ENCODE data around the gene NAA35. TPM values are rescaled to one million over a fixed set of nuclear protein-coding genes. Genes with fewer than 3 reads are reported as not detected.
A peak's percentile ranks its signal among the peaks of the same experiment; 100 is the strongest.

The NAA35 gene
- total RNA-seq, 1 experiment from 2014 or later: 33.6 TPM

GRCh38 chr9:85914108-85914507 is 26.8 kb upstream of the NAA35 start:
- Histone ChIP-seq H3F3A (ENCODE audit: insufficient read depth, low read depth) (no peaks in the 10 kb centered on the region), H3K9me3 (ENCODE audit: insufficient read depth, low read depth) (peaks cover 3% of the 10 kb centered on the region; the same call in 1 of the 2 replicates), H4K20me1 (ENCODE audit: insufficient read depth) (no peaks in the 10 kb centered on the region), H3K27me3 (ENCODE audit: insufficient read depth, low read depth) (no peaks in the 10 kb centered on the region), H3K9me2 (ENCODE audit: insufficient read depth) (no peaks in the 10 kb centered on the region), H3K4me3 (no peak overlapping the region), H2AFZ (peak overlapping the region; percentile 65; the same call in 1 of the 2 replicates), H3K36me3 (ENCODE audit: low read depth) (no peaks in the 10 kb centered on the region), H3K79me2 (ENCODE audit: low read depth) (no peaks in the 10 kb centered on the region), H3K4me2 (no peak overlapping the region), H3K4me1 (replicated peaks; ENCODE audit: insufficient read depth) (no peaks in the 10 kb centered on the region), H3K27ac (no peak overlapping the region)
- ChIA-PET CTCF (no interaction called here), POLR2A (ENCODE audit: unreplicated experiment) (no interaction called here)
- DNase-seq: no peak
- TF ChIP-seq EZH2 (IDR thresholded peaks at IDR 0.05; ENCODE audit: low read depth) (no peak), CTCF (conservative IDR thresholded peaks at IDR 0.05) (no peak)
- intact Hi-C loops (cut with micrococcal nuclease; ENCODE audit: unreplicated experiment): no loop called here
- BruUV-seq (replicated peaks): no TSS peak

GRCh38 chr9:85917756-85918155 is 23.2 kb upstream of the NAA35 start:
- no peak overlapping the region for H3K4me2 ChIP-seq
- POLR2A ChIA-PET (ENCODE audit: unreplicated experiment): no interaction called here
- DNase-seq: no peak
- no peaks in the 10 kb centered on the region for H3F3A ChIP-seq (ENCODE audit: insufficient read depth, low read depth)
- no peak overlapping the region for H3K27ac ChIP-seq
- no peaks in the 10 kb centered on the region for H3K4me1 ChIP-seq (replicated peaks; ENCODE audit: insufficient read depth)
- intact Hi-C loops (cut with micrococcal nuclease; ENCODE audit: unreplicated experiment): no loop called here
- TF ChIP-seq CTCF (conservative IDR thresholded peaks at IDR 0.05) (no peak), EZH2 (IDR thresholded peaks at IDR 0.05; ENCODE audit: low read depth) (no peak)
- CTCF ChIA-PET: no interaction called here
- no peak overlapping the region for H3K4me3 ChIP-seq
- no peaks in the 10 kb centered on the region for H3K9me2 ChIP-seq (ENCODE audit: insufficient read depth)
- no peaks in the 10 kb centered on the region for H3K36me3 ChIP-seq (ENCODE audit: low read depth)
- no TSS peak for BruUV-seq (replicated peaks)
- H3K79me2 ChIP-seq (ENCODE audit: low read depth): no peaks in the 10 kb centered on the region
- H3K27me3 ChIP-seq (ENCODE audit: insufficient read depth, low read depth): no peaks in the 10 kb centered on the region
- no peak overlapping the region for H2AFZ ChIP-seq
- no peaks in the 10 kb centered on the region for H3K9me3 ChIP-seq (ENCODE audit: insufficient read depth, low read depth)
- no peaks in the 10 kb centered on the region for H4K20me1 ChIP-seq (ENCODE audit: insufficient read depth)

DNA sequence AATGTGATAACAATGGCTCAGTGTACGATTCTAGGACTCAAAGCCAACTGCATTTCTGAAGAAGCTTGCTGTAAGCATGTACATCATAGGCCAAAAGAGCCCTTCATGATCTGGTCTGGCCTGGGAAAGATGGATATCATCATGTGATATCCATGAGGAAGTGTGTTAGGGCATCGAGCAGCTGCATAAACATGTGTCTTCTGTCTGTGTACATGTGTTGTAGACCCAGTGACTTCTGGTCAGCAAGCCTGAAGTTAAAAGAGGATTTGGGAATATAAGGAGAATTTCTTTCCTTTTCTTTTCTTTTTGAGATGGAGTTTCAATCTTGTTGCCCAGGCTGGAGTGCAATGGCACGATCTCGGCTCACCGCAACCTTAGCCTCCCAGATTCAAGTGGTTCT is 15.5 kb upstream of the NAA35 start:
- TF ChIP-seq EZH2 (IDR thresholded peaks at IDR 0.05; ENCODE audit: low read depth) (no peak), CTCF (conservative IDR thresholded peaks at IDR 0.05) (no peak)
- Histone ChIP-seq H3K27ac (no peak overlapping the region), H3K4me1 (replicated peaks; ENCODE audit: insufficient read depth) (no peaks in the 10 kb centered on the region), H2AFZ (no peak overlapping the region), H3K36me3 (ENCODE audit: low read depth) (no peaks in the 10 kb centered on the region), H3K27me3 (ENCODE audit: insufficient read depth, low read depth) (no peaks in the 10 kb centered on the region), H3K4me3 (no peak overlapping the region), H3K9me3 (ENCODE audit: insufficient read depth, low read depth) (no peaks in the 10 kb centered on the region), H3K4me2 (no peak overlapping the region), H3F3A (ENCODE audit: insufficient read depth, low read depth) (no peaks in the 10 kb centered on the region), H3K9me2 (ENCODE audit: insufficient read depth) (no peaks in the 10 kb centered on the region), H4K20me1 (ENCODE audit: insufficient read depth) (no peaks in the 10 kb centered on the region), H3K79me2 (ENCODE audit: low read depth) (no peaks in the 10 kb centered on the region)
- ChIA-PET CTCF (no interaction called here), POLR2A (ENCODE audit: unreplicated experiment) (no interaction called here)
- BruUV-seq (replicated peaks): no TSS peak
- DNase-seq: no peak
- intact Hi-C loops (cut with micrococcal nuclease; ENCODE audit: unreplicated experiment): no loop called here
